Liver (tissue), 3 donors: Measurements from ENCODE around the gene ZNF740.

Experiments
- HNF4A ChIP-seq, 2 donors: conservative IDR thresholded peaks; 2 replicates each; pipeline ENCODE4 v1.6.1; 2016; ENCODE audit warnings: antibody characterized with exemption in 2 of 2, mild to moderate bottlenecking in 2 of 2
- YY1 ChIP-seq: IDR thresholded peaks from 2 replicates; pipeline ENCODE4 v1.6.1; 2016; ENCODE audit warnings: antibody characterized with exemption, mild to moderate bottlenecking
- TF ChIP-seq, protein P1 (sequence below): fragments of 150-350 bp; IDR thresholded peaks from 2 replicates; pipeline ENCODE4 v1.5.1; 2017; ENCODE audit warnings: improper control_type of control experiment, low read depth, low read length; ENCODE audit not compliant: missing input control
- donor health status: healthy.
- donor health status: healthy.

DNA sequence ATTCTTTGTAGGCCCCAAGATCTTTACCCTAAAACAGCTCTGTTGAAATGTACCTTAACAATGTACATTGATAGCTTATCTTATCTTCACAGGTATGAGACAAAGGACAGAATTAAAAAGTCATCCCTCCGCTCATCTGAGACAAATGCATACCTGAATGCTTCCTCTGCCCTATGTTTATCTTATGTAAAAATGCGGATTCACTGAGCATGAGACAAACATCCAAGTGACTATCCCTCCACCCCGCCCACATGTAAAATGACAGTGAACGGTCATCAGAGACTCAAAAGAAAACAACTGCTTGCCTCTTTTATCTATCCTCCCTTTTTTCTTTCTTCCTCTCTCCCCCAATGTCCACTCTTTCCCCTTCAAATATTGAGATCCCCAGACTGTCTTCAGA is 37.2 kb upstream of the ZNF740 start:
- TF ChIP-seq, protein P1, sequence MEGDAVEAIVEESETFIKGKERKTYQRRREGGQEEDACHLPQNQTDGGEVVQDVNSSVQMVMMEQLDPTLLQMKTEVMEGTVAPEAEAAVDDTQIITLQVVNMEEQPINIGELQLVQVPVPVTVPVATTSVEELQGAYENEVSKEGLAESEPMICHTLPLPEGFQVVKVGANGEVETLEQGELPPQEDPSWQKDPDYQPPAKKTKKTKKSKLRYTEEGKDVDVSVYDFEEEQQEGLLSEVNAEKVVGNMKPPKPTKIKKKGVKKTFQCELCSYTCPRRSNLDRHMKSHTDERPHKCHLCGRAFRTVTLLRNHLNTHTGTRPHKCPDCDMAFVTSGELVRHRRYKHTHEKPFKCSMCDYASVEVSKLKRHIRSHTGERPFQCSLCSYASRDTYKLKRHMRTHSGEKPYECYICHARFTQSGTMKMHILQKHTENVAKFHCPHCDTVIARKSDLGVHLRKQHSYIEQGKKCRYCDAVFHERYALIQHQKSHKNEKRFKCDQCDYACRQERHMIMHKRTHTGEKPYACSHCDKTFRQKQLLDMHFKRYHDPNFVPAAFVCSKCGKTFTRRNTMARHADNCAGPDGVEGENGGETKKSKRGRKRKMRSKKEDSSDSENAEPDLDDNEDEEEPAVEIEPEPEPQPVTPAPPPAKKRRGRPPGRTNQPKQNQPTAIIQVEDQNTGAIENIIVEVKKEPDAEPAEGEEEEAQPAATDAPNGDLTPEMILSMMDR = no peak
- no peak for TF ChIP-seq YY1
- TF ChIP-seq HNF4A (conservative IDR thresholded peaks at IDR 0.05) = no peak
